GM21390 (cell line): ENCODE data around the gene COG8.
A peak's percentile ranks its signal among the peaks of the same experiment; 100 is the strongest.

Experiments used
- ATAC-seq: cut with Tn5 transposase; IDR thresholded peaks from one replicate; pipeline ENCODE4 v1.9.1; 2021; ENCODE audit not compliant: unreplicated experiment

The COG8 gene

GRCh38 chr16:69346683-69347082, 7.3 kb upstream of the COG8 start:
- no peak for ATAC-seq

- no peak for ATAC-seq
Observed at GRCh38 chr16:69345923-69346322, 6.6 kb upstream of the COG8 start.

- no peak for ATAC-seq
Observed at GRCh38 chr16:69344171-69344570, 4.8 kb upstream of the COG8 start.

GRCh38 chr16:69340095-69340644, 806 bp upstream of the COG8 start:
- ATAC-seq: no peak

GRCh38 chr16:69338557-69339288, 641 bp downstream of the COG8 start:
- no peak for ATAC-seq

GRCh38 chr16:69334696-69335095, 4.7 kb downstream of the COG8 start:
- no peak for ATAC-seq

- peak; percentile 95 for ATAC-seq
Observed at GRCh38 chr16:69330286-69331109, 8.9 kb downstream of the COG8 start, which contains the start of gene PDF. PDF (minus strand) TSS chr16:69330588; CDS start chr16:69330570, 18 bp downstream.

GRCh38 chr16:69329369-69330285, 9.7 kb downstream of the COG8 start:
- ATAC-seq: peak; percentile 29

- no peak for ATAC-seq
Observed at GRCh38 chr16:69328854-69329316, 10.5 kb downstream of the COG8 start.

- no peak for ATAC-seq
Observed at GRCh38 chr16:69327585-69328310, 11.6 kb downstream of the COG8 start.

- no peak for ATAC-seq
Observed at GRCh38 chr16:69326172-69326873, 13.0 kb downstream of the COG8 start.

- no peak for ATAC-seq
Observed at GRCh38 chr16:69325784-69326171, 13.6 kb downstream of the COG8 start.

- no peak for ATAC-seq
Observed at GRCh38 chr16:69324585-69325253, 14.6 kb downstream of the COG8 start.

GRCh38 chr16:69324013-69324531, 15.3 kb downstream of the COG8 start:
- ATAC-seq: no peak

GRCh38 chr16:69323415-69323814, 15.9 kb downstream of the COG8 start:
- no peak for ATAC-seq

GRCh38 chr16:69322343-69322742, 17.0 kb downstream of the COG8 start:
- ATAC-seq: no peak

GRCh38 chr16:69321080-69321479, 18.3 kb downstream of the COG8 start:
- no peak for ATAC-seq

- ATAC-seq: no peak
Observed at GRCh38 chr16:69320740-69321073, 18.7 kb downstream of the COG8 start.
